Tibial artery (tissue), 4 donors: ENCODE results near the gene HPSE.
"Not testable (repeated sequence)": the region's sequence is repeated elsewhere in the genome, so short reads cannot be mapped to it uniquely, and the experiment has no call there.

Source experiments
- DNase-seq, 2 donors: peaks; one replicate each; pipeline ENCODE4 v3.0.0-alpha.2; 2019
- H3K27ac ChIP-seq, 2 donors: fragments of 200-600 bp; sonication (generic) in 1 of 2; 1 replicate in 1 of 2; 2 replicates in 1 of 2; pipeline ENCODE4 v1.5.1; 2018 to 2019; ENCODE audit warnings: mild to moderate bottlenecking in 1 of 2
- H3K27me3 ChIP-seq, 2 donors: fragments of 200-600 bp; sonication (generic) in 1 of 2; one replicate each; pipeline versions ENCODE4 v1.5.1 to v1.6.0; 2016 to 2019
- H3K36me3 ChIP-seq, 3 donors: fragments of 200-600 bp; sonication (generic) in 2 of 3; one replicate each; pipeline ENCODE4 v1.5.1; 2016 to 2019; ENCODE audit warnings: mild to moderate bottlenecking in 2 of 3
- H3K4me1 ChIP-seq, 4 donors: fragments of 200-600 bp; sonication (generic) in 2 of 4; 1 replicate in 3 of 4; 2 replicates in 1 of 4; pipeline ENCODE4 v1.5.1; 2016 to 2019
- H3K4me3 ChIP-seq, 2 donors: fragments of 200-600 bp; sonication (generic) in 1 of 2; 1 replicate in 1 of 2; 2 replicates in 1 of 2; pipeline ENCODE4 v1.5.1; 2018 to 2019; ENCODE audit warnings: mild to moderate bottlenecking in 2 of 2
- H3K9me3 ChIP-seq, 3 donors: fragments of 200-600 bp; sonication (generic) in 1 of 3; one replicate each; pipeline ENCODE4 v1.5.1; 2016 to 2019
- intact Hi-C: fragments of 100-400 bp; cut with DNase I; formaldehyde crosslinking; loops from one replicate; pipeline ENCODE4 v1.15.0; 2023; ENCODE audit warnings: low total_unique reads
- TF ChIP-seq, protein P1 (sequence below), 2 experiments: fragments of 200-600 bp in 1 of 2; fragments of 450-650 bp in 1 of 2; IDR thresholded peaks; one replicate each; pipeline ENCODE4 v1.5.1; 2017 to 2019; ENCODE audit warnings: antibody characterized with exemption in 2 of 2, mild to moderate bottlenecking in 1 of 2, moderate library complexity in 1 of 2

The HPSE gene

DNA sequence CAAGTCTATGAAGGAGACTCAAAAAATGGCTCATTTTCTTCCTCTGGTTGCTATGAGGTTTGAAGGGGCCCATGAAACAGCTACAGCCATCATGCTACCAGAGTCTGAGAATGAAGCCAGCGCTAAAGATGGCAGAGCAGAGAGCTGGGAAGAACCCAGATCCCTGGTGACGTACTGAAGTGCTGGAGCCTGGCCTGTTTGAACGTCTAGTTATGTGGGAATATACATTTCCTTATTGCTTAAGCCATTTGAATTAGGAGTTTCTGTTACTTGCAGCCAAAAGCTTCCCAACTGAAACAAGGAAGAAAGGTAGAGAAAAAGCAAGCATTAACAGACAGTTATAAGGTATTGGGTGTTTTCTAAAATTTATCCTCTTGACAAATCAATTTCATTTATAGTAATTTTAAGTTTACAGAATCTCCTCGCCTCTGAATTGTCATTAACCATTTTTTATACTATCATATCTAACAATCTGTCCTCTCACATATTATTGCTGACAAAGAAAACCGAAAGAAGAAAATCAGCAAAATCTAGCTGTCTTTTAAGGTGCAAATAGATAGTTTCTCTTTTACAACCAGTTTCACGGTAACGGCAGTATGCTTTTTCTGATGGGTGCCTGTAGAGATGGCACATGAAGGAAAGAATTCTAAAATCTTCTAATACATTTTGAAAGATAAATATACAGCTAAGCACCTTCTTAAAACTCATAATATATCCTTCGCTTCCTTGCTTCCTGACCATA, 41.2 kb downstream of the HPSE start:
- H3K4me1 ChIP-seq: no peaks in the 10 kb centered on the region
- no peaks in the 10 kb centered on the region for H3K27me3 ChIP-seq
- TF ChIP-seq, protein P1, sequence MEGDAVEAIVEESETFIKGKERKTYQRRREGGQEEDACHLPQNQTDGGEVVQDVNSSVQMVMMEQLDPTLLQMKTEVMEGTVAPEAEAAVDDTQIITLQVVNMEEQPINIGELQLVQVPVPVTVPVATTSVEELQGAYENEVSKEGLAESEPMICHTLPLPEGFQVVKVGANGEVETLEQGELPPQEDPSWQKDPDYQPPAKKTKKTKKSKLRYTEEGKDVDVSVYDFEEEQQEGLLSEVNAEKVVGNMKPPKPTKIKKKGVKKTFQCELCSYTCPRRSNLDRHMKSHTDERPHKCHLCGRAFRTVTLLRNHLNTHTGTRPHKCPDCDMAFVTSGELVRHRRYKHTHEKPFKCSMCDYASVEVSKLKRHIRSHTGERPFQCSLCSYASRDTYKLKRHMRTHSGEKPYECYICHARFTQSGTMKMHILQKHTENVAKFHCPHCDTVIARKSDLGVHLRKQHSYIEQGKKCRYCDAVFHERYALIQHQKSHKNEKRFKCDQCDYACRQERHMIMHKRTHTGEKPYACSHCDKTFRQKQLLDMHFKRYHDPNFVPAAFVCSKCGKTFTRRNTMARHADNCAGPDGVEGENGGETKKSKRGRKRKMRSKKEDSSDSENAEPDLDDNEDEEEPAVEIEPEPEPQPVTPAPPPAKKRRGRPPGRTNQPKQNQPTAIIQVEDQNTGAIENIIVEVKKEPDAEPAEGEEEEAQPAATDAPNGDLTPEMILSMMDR (IDR thresholded peaks at IDR 0.05): no peak
- intact Hi-C loops: no loop called here
- DNase-seq: no peak
- no peak overlapping the region for H3K27ac ChIP-seq
- no peak overlapping the region for H3K4me3 ChIP-seq
- H3K9me3 ChIP-seq: no peaks in the 10 kb centered on the region
- H3K36me3 ChIP-seq: no peaks in the 10 kb centered on the region

DNA sequence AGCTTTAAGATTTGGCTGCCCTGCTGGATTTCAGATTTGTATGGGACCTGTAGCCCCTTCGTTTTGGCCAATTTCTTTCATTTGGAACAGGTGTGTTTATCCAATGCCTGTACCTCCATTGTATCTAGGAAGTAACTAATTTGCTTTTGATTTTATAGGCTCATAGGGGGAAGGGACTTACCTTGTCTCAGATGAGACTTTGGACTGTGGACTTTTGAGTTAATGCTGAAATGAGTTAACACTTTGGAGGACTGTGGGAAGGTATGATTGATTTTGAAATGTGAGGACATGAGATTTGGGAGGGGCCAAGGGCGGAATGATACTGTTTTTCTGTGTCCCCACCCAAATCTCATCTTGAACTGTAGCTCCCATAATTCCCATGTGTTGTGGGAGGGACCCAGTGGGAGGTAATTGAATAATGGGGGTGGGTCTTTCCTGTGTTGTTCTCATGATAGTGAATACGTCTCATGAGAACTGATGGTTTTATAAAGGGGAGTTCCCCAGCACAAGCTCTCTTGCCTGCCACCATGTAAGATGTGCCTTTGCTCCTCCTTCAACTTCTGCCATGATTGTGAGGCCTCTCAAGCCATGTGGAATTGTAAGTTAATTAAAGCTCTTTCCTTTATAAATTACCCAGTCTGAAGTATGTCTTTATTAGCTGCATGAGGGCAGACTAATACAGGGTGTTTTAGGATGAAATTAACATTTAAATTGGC, 44.4 kb downstream of the HPSE start:
- H3K4me3 ChIP-seq, intact Hi-C loops, H3K27ac ChIP-seq, H3K9me3 ChIP-seq, H3K27me3 ChIP-seq, H3K36me3 ChIP-seq, DNase-seq, H3K4me1 ChIP-seq: not testable (repeated sequence)

DNA sequence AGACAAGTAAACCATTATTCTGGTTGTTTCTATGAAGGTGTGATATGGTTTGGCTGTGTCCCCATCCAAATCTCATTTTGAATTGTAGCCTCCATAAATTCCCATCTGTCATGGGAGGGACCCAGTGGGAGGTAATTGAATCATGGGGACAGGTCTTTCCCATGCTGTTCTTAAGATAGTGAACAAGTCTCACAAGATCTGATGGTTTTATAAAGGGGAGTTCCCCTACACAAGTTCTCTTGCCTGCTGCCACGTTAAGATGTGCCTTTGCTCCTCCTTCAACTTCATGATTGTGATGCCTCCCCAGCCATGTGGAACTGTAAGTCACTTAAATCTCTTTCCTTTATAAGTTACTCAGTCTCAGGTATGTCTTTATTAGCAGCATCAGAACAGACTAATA, 46.3 kb downstream of the HPSE start:
- H3K4me3 ChIP-seq, DNase-seq, H3K4me1 ChIP-seq, H3K36me3 ChIP-seq, H3K27ac ChIP-seq, H3K27me3 ChIP-seq, H3K9me3 ChIP-seq: not testable (repeated sequence)
- intact Hi-C loops: loop anchor here (10.0 kb wide), 3 partner anchors 166 to 384 kb away; partner anchors contain the start of genes HELQ, MRPS18C and THAP9

- H3K4me3 ChIP-seq: peak overlapping the region; percentile 68 to 82
- peaks cover 0 to 17% (median 8%) of the 10 kb centered on the region in 4 donors for H3K4me1 ChIP-seq
- H3K27ac ChIP-seq: peak overlapping the region; percentile 93 to 95
- H3K36me3 ChIP-seq: no peaks in the 10 kb centered on the region
- no peaks in the 10 kb centered on the region for H3K9me3 ChIP-seq
- peak in 1 of 2 donors; percentile 22 for DNase-seq
- H3K27me3 ChIP-seq: no peaks in the 10 kb centered on the region
- intact Hi-C loops: loop anchor here (10.0 kb wide), 3 partner anchors 170 to 380 kb away; partner anchors contain the start of genes HELQ, MRPS18C and THAP9
- TF ChIP-seq, protein P1 (IDR thresholded peaks at IDR 0.05): no peak
These were observed 49.6 kb downstream of the HPSE start for GRCh38 chr4:83285055-83285407.

DNA sequence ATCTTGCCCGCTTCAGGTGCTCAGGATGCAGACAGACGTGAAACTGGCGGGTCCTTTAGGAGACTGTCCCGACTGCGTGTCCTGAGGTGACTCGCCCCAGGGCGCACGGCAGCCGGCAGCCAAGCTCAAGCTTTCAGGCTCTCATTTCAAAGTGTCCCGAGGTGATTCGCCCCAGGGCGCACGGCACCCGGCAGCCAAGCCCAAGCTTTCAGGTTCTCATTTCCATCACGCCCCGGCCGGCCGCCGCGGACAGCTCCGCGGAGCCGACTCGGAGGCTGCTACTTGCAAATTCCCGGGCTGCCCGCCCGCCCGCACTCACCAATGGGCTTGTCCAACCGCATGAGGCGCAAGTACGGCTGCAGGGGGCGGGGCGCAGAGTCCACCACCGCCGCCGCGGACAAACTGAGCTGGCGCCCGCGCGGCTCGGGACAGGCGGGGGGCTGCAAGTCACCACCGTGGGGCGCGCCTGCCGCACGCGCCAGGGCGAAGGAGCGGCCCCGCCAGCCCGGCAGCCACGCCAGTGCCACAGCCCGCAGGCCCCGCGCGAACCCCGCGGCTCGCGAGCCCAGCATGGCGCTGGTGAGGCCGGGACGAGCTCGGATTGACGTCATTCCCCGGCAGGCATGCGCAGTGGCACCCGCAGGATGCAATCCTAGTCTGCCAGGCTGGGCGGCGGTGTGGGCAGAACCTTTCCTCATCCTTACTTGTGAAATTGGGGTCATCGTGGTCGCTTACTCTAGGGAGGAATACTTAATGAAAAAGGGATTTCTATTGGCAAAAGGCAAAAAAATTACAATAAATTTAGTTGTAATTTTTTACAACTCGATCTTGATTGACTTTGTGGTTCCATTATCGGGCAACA, 50.2 kb downstream of the HPSE start, which contains the start of gene COQ2:
TSS of gene COQ2 (minus strand) at position 606 of the 862 bp plus-strand sequence. CDS start at position 572, 34 bp downstream.
- Histone ChIP-seq H3K4me1 (peaks cover 0 to 17% (median 8%) of the 10 kb centered on the region in 4 donors), H3K36me3 (no peaks in the 10 kb centered on the region), H3K4me3 (peak within 1 kb of the TSS; percentile 68 to 82), H3K27ac (peak within 1 kb of the TSS; percentile 93 to 95), H3K9me3 (no peaks in the 10 kb centered on the region), H3K27me3 (no peaks in the 10 kb centered on the region)
- peak; percentile 95 to 97 for DNase-seq
- intact Hi-C loops: loop anchor here (5.0 to 10.0 kb wide), 4 partner anchors 170 to 380 kb away; partner anchors contain the start of genes COPS4, HELQ, MRPS18C and THAP9
- TF ChIP-seq, protein P1 (IDR thresholded peaks at IDR 0.05): peak; percentile 40

DNA sequence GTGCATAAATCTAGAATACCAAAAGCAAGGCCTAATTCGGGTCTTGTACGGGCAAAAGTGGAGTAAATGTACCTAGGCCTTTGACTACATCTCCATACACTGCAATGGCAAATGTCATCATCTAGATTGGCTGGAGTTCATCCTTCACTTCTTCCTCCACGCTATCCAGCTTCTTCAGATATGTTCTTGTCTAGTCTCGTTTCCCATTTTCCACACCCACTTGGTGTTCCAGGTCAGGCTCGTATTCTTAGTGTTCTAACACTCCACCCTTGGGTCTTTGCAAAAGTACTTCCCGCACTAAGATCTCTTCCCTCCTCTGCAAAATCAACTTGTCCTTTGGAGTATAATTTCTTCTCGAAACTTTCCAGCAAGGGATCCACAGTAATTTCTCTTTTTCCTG, 51.5 kb downstream of the HPSE start:
- H3K36me3 ChIP-seq: peaks cover 0 to 6% (median 0%) of the 10 kb centered on the region in 3 donors
- intact Hi-C loops: loop anchor here (5.0 to 10.0 kb wide), 4 partner anchors 172 to 378 kb away; partner anchors contain the start of genes COPS4, HELQ, MRPS18C and THAP9
- H3K27me3 ChIP-seq: no peaks in the 10 kb centered on the region
- H3K4me1 ChIP-seq: peaks cover 0 to 17% (median 8%) of the 10 kb centered on the region in 4 donors
- TF ChIP-seq, protein P1 (IDR thresholded peaks at IDR 0.05): no peak
- H3K4me3 ChIP-seq: no peak overlapping the region
- DNase-seq: no peak
- H3K9me3 ChIP-seq: no peaks in the 10 kb centered on the region
- no peak overlapping the region for H3K27ac ChIP-seq
